Loucy (cell line): ENCODE measurements around the gene KIRREL1.

Source experiments
- H2AFZ ChIP-seq: fragments of 200-600 bp; sonication (generic); 2 replicates; pipeline ENCODE4 v1.6.0; 2016; ENCODE audit warnings: antibody characterized with exemption, mild to moderate bottlenecking, low read length, moderate library complexity
- H3F3A ChIP-seq: fragments of 200-600 bp; 2 replicates; pipeline ENCODE4 v1.6.0; 2016; ENCODE audit warnings: antibody characterized with exemption, low read depth, mild to moderate bottlenecking
- H3K27me3 ChIP-seq: fragments of 200-600 bp; sonication (generic); 2 replicates; pipeline ENCODE4 v1.6.1; 2014; ENCODE audit warnings: low read length, mild to moderate bottlenecking; ENCODE audit not compliant: insufficient read depth, poor library complexity, severe bottlenecking
- H3K36me3 ChIP-seq: fragments of 200-600 bp; sonication (generic); 2 replicates; pipeline ENCODE4 v1.6.1; 2016; ENCODE audit warnings: low read length; ENCODE audit not compliant: insufficient read depth
- H3K4me1 ChIP-seq: fragments of 200-600 bp; sonication (generic); 2 replicates; pipeline ENCODE4 v1.5.1; 2014; ENCODE audit warnings: low read length, mild to moderate bottlenecking; ENCODE audit not compliant: insufficient read depth, poor library complexity, severe bottlenecking
- H3K4me2 ChIP-seq: fragments of 200-600 bp; sonication (generic); 2 replicates; pipeline ENCODE4 v1.6.0; 2014; ENCODE audit warnings: antibody characterized with exemption, low read length, low read depth, mild to moderate bottlenecking; ENCODE audit not compliant: poor library complexity, severe bottlenecking
- H3K4me3 ChIP-seq: fragments of 200-600 bp; sonication (generic); 2 replicates; pipeline ENCODE4 v1.5.1; 2014; ENCODE audit warnings: low read length, mild to moderate bottlenecking, mixed read lengths; ENCODE audit not compliant: poor library complexity, severe bottlenecking
- H3K79me2 ChIP-seq: fragments of 200-600 bp; sonication (generic); 2 replicates; pipeline ENCODE4 v1.6.1; 2014; ENCODE audit warnings: low read length; ENCODE audit not compliant: insufficient read depth
- H3K9ac ChIP-seq: fragments of 200-600 bp; sonication (generic); 2 replicates; pipeline ENCODE4 v1.6.0; 2014; ENCODE audit warnings: mild to moderate bottlenecking, low read depth, low read length, moderate library complexity; ENCODE audit not compliant: poor library complexity, severe bottlenecking
- H3K9me2 ChIP-seq: fragments of 200-600 bp; sonication (generic); replicated peaks from 2 replicates; pipeline ENCODE4 v1.6.1; 2016; ENCODE audit warnings: low read depth, low read length, mixed read lengths
- H3K9me3 ChIP-seq: fragments of 200-600 bp; sonication (generic); 2 replicates; pipeline ENCODE4 v1.6.1; 2014; ENCODE audit warnings: mild to moderate bottlenecking, antibody characterized with exemption, low read length, low read depth; ENCODE audit not compliant: insufficient read depth
- H4K20me1 ChIP-seq: fragments of 200-600 bp; sonication (generic); 2 replicates; pipeline ENCODE4 v1.6.0; 2014; ENCODE audit warnings: antibody characterized with exemption, low read length, mild to moderate bottlenecking; ENCODE audit not compliant: insufficient read depth, poor library complexity, severe bottlenecking
- CTCF ChIP-seq: fragments of 200-600 bp; sonication (generic); conservative IDR thresholded peaks from 2 replicates; pipeline ENCODE4 v1.5.1; 2014; ENCODE audit warnings: mild to moderate bottlenecking, antibody characterized with exemption, low read length
- EZH2phosphoT487 ChIP-seq: fragments of 200-600 bp; IDR thresholded peaks from 2 replicates; pipeline ENCODE4 v1.6.1; 2018; ENCODE audit warnings: antibody characterized with exemption, mild to moderate bottlenecking, moderate library complexity, borderline replicate concordance

The KIRREL1 gene

DNA sequence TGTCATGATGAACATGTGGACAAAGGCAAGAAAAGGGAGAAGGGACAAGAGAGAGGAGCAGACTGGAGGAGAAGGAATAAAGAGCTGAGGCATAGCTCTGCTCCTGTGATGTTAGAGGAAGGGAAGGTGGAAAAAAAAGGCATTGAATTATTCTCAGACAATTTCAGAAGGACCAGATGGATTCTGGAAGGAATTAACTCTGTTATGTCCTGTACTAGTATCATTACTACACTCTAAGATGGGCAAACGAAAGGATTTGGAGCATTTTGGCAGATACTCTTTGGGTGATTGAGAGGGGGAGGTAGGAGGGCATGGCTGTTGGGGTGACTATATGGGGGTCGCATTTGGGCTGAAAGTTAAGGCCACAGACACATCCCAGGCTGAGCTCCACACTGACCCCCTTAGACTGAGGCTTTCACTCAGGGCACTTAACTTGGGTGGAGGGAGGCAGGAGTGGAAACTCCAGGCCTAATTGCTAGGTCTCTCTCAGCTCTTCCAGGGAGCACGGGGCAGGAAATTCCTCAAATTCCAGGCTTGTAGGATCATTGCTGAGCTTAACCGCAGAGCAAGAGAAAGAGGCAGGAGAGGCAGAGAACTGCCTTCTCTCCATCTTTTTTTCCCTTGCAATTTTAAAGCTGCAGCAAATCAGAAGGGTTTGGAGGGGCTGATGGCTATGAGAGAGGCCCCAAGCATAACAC is 25.9 kb downstream of the KIRREL1 start:
- Histone ChIP-seq H2AFZ (no peak overlapping the region), H3K9ac (no peak overlapping the region), H3K27me3 (no peaks in the 10 kb centered on the region), H3K4me2 (no peak overlapping the region), H3K4me1 (no peaks in the 10 kb centered on the region), H4K20me1 (no peaks in the 10 kb centered on the region), H3F3A (no peaks in the 10 kb centered on the region), H3K36me3 (no peaks in the 10 kb centered on the region), H3K9me2 (no peaks in the 10 kb centered on the region), H3K79me2 (no peaks in the 10 kb centered on the region), H3K9me3 (no peaks in the 10 kb centered on the region), H3K4me3 (no peak overlapping the region)
- TF ChIP-seq CTCF (no peak), EZH2phosphoT487 (no peak)

- no peaks in the 10 kb centered on the region for H3K36me3 ChIP-seq
- TF ChIP-seq EZH2phosphoT487: no peak
- H3K9me3 ChIP-seq: no peaks in the 10 kb centered on the region
- H3K9me2 ChIP-seq: no peaks in the 10 kb centered on the region
- H3K9ac ChIP-seq: no peak overlapping the region
- H2AFZ ChIP-seq: no peak overlapping the region
- H3K4me3 ChIP-seq: no peak overlapping the region
- no peaks in the 10 kb centered on the region for H3K79me2 ChIP-seq
- H4K20me1 ChIP-seq: no peaks in the 10 kb centered on the region
- no peaks in the 10 kb centered on the region for H3F3A ChIP-seq
- H3K4me1 ChIP-seq: no peaks in the 10 kb centered on the region
- no peak overlapping the region for H3K4me2 ChIP-seq
- H3K27me3 ChIP-seq: no peaks in the 10 kb centered on the region
These were observed 26.9 kb downstream of the KIRREL1 start for GRCh38 chr1:158020259-158020885.

- Histone ChIP-seq H3K9me2 (no peaks in the 10 kb centered on the region), H3K9me3 (no peaks in the 10 kb centered on the region), H3K36me3 (no peaks in the 10 kb centered on the region), H3K27me3 (no peaks in the 10 kb centered on the region), H3K4me1 (no peaks in the 10 kb centered on the region), H3F3A (no peaks in the 10 kb centered on the region), H4K20me1 (no peaks in the 10 kb centered on the region), H3K9ac (no peak overlapping the region), H3K4me3 (no peak overlapping the region), H3K4me2 (no peak overlapping the region), H2AFZ (no peak overlapping the region), H3K79me2 (no peaks in the 10 kb centered on the region)
- TF ChIP-seq EZH2phosphoT487 (no peak), CTCF (no peak)
These were observed 27.6 kb downstream of the KIRREL1 start for GRCh38 chr1:158020886-158021620.
